GM21576 (cell line): ENCODE measurements around the gene ABLIM2.

ENCODE experiments used
- ATAC-seq: cut with Tn5 transposase; IDR thresholded peaks from one replicate; pipeline ENCODE4 v1.9.1; 2021; ENCODE audit warnings: mild to moderate bottlenecking, moderate library complexity; ENCODE audit not compliant: unreplicated experiment

ABLIM2 gene

DNA sequence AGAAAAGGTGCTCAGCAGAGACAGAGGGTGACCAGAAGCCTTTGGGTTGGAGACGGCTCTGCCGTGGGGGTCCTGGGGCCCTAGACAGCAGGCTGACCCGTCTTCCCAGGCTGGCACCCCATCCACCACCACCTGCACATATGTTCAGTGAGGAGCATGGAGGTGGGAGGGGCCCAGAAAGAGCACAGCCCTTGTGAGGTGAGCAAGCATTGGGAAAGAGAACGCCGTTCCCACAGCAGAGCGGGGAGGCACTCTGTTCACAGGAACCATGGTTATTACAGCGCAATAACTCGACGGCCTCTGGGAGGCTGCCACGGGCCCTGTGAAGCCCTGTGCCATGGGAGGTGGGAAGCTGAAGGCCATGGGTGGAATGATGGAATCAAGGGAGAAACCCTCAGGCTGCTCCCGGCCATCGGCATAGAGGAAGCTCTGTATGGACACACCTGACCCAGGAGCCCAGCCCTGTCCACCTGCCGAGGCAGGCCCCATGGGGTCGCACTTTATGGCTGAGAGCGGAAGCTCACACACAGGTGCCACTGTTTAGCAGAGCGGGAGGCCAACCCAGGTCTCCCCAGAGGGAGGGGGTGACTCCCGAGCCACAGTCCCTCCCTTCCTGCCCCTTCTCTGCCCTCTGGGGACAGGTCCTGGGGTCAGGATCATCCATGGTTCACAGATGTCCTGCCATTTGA, 125.4 kb downstream of the ABLIM2 start:
- ATAC-seq = no peak

DNA sequence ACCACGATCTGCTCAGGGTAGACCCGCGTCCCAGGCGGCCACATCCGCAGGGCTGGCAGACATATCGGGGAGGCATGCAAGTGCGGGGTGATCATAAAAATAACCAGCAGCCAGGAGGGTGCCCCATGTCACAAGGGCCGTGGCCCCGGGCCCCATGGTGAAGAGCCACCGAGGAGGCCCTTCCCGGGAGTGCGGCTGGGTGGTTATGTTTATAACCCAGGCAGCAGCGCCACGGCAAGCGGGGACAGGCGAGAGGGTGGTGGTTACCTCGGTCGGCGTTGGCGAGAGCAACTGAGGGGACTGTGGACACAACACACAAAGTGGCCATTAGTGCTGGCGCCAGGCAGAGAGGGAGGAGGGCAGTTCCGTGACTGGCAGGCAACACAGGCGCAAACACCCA, 126.2 kb downstream of the ABLIM2 start:
- ATAC-seq = no peak

GRCh38 chr4:8030121-8030781, 128.4 kb downstream of the ABLIM2 start:
- no peak for ATAC-seq

GRCh38 chr4:8029689-8030088, 128.9 kb downstream of the ABLIM2 start:
- ATAC-seq = no peak

DNA sequence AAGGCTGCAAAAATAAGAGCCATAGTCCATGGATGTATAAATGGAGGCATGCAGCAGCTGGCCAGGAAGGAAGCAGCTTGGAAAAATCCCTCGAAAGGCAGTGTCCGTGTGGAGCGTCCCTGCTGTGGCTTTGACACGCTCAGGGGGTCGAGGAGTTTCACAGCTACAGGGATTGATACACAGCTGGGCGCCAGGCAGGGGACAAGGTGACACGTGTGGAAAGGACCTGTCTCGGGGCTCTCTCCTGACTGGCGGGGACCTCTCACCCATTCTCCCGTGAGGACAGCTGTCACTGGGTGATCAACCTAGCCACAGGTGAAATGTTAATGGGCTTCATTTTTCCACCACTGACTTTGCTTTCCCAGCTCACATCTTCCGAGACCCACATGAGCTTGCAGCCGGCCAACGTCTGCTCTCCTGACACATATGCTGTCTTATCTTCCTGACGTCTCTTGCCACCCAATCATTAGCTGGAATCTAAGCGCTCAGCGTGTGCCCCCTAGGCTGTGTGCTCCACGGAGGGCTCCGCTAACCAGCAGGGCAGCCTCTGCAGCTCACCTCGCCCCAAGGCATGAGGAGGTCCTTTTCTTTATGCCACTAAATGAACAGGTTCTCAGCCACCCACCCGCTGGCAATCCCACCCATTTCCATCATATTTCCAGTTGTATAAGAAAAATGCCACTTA, 129.6 kb downstream of the ABLIM2 start:
- no peak for ATAC-seq

- ATAC-seq = no peak
Measured at GRCh38 chr4:8028368-8028767, 130.2 kb downstream of the ABLIM2 start.

- ATAC-seq = no peak
Measured at GRCh38 chr4:8026453-8026852, 132.2 kb downstream of the ABLIM2 start.

GRCh38 chr4:8025668-8026067, 132.9 kb downstream of the ABLIM2 start:
- no peak for ATAC-seq

DNA sequence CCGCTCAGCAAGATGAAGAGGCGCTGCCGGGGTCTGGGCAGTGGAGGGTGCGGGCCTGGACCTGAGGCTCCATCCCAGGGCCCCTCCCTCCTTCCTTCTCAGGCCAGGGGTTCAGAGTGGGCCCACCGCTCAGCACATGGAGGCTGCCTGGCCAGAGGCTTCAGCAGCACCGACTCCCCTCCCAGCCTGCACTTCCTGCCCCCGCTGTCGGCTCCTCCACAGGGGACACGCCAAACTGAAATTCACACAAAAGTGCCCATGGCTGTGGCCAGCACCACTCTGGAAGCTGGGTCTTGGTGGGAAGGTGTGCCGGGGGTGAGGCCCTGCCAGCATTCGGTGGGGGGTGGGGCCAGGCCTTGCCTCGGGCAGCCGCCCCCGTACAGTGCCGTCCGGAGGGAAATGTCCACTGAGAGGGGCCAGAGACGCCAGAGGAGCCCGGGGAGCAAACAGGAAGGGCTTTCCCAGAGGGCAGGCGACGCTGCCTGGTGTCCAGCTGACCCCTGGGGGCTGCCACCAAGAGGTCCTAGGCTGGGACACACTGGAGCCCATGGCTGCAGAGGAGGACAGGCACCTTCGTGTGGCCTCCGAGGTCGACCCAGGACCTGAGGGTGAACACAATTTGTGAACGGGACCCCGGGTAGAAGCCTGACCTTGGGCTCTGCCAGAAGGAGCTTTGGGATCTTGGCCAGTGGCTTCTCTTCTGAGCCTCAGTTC, 134.4 kb downstream of the ABLIM2 start:
- ATAC-seq = no peak

DNA sequence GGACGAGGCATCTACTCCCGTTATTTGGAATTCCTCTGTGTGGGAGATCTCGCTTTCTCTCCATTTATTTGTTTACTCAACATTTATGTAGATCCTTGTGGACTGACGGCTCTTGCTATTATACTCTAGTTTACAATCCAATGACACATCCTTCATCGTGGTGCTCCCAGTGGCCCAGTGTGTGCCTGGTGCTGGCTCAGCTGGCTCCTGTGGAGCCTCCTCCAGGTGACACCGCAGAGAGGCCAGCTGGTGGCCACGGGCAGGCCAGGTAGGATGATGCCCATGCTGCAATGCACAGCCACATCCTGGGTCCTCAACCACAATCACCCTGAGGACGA, 134.9 kb downstream of the ABLIM2 start:
- no peak for ATAC-seq

- no peak for ATAC-seq
Measured at GRCh38 chr4:8022767-8023695, 135.6 kb downstream of the ABLIM2 start.

- no peak for ATAC-seq
Measured at GRCh38 chr4:8021796-8022195, 136.8 kb downstream of the ABLIM2 start.

DNA sequence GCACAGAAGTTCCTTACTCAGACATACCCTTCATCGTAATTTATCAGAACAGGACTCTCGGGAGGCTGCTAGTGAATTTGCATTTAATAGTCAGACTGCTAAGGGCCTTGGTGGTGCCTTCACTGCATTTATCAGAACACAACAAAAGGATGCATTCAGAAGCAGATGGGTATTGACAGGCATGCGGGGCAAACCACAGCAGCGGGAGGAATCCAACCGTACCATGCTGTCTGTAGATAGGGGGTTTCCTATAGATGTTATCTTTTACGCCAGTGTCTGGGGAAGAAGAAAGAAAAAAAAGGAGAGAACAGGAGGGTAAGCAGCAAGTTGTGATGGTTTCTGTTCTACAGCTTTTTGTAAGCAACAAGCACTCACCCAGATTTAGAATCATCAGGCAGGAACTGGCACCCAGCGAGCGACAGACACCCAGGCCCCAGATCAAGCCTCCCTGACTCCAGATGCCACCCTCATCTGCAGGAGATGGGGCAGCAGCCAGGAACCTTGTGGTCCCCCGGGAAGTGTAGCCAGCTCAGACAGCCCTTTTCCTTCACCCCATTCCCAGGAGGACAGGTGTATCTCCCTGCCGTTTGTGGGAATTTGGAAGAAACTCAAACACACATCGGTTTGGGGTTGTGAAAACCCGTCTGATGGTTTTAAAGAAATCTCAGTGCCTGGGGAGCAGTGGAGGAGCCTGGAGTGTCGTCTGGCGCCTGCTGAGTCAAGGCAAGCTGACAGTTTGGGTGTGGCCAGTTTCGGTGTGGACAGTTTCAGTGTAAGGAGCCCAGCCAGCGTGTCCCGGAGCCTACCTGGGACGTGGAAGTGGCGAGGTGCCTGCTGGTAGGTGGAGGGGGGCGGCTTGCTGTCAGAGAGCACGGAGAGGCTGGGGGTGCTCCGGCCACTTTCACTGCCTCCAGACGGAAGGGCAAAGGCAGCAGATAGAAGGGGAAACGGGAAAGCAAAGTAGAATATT, 138.9 kb downstream of the ABLIM2 start:
- no peak for ATAC-seq

DNA sequence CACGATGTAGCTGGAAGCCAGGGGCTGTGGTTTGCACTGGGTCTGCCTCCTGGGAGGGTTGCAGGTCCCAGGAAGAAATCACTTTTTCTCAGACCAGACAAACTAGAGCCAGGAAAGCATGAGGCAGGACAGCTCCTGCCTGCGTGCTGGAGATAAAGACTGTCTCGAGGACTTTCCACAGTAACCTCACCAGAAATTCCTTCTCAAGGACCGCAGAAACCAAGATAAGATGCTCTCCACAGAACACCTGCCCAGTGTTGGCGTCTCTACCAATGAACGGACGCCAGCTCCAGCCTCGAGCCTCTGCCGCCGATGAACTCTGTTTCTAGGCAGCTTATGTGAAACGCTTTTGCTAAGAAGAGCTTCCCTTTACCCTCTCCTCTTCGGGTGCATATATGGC, 142.1 kb downstream of the ABLIM2 start:
- ATAC-seq = no peak

GRCh38 chr4:8015512-8015911, 143.1 kb downstream of the ABLIM2 start:
- ATAC-seq = no peak

- ATAC-seq = no peak
Measured at GRCh38 chr4:8013976-8014726, 144.5 kb downstream of the ABLIM2 start.

DNA sequence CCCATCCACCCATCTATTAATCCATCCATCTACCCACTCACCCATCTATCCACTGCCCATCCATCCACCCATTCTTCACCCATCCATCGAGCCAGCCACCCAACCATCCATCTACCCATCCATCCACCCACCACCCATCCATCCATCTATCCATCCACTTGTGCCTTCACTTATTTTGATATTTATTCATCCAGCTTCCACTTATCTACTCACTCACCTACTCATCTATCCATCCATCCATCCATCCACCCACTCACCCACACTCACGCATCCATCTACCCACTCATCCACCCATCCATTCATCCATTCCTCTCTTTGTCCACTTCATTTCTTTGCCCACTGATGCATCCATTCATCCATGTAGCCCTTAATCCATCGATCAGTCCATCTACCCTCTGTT, 146.1 kb downstream of the ABLIM2 start:
- no peak for ATAC-seq

GRCh38 chr4:8010618-8011017, 148.0 kb downstream of the ABLIM2 start:
- no peak for ATAC-seq
